ENCODE measurements around the gene GRM7.

DNA sequence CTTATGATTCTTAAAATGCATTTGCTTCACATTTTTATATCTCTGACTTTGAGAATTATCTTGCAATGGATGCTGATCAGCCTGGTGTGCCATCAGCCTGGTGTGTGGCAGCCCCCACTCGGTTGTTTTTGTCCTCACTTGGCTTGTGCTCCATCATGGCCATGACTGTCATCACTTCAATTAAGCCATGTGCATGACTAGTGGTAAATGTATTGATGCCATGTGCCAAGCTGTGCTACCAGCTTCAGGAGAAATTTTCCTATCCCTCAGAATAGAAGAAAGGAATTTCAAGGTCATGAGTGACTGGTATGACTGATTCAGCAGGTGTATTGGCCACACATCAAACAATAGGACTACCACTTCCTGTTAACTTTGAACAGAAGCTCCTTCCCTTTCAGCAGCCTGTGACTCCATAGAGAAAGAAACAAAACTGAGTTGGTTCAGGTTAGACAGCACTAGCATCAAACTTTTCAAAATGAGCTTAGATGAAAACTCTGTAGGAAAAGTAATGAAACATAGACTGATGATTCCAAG lies 251.7 kb downstream of the GRM7 start:
- TF ChIP-seq GATA3 (IDR thresholded peaks at IDR 0.05; ENCODE audit: low read depth, low read length) (no peak), GATA2 (IDR thresholded peaks at IDR 0.05; ENCODE audit: low read depth, low read length) (no peak)

Data from SH-SY5Y (cell line).